Astrocyte of the spinal cord (primary cell): ENCODE measurements around the gene ZMIZ1.

ENCODE experiments used
- DNase-seq: peaks from one replicate; pipeline ENCODE4 v3.0.0; 2011; ENCODE audit warnings: low read depth, low spot score
- H3K4me3 ChIP-seq: 2 replicates; pipeline ENCODE4 v1.5.1; 2011; ENCODE audit warnings: low read depth, mild to moderate bottlenecking, low read length, moderate library complexity
- in situ Hi-C: cut with HindIII; loops from 2 replicates; pipeline ENCODE4 v1.10.0; 2017; ENCODE audit warnings: low sequenced_read_pairs
- TF ChIP-seq, protein P1 (sequence below): IDR thresholded peaks from 2 replicates; pipeline ENCODE4 v1.5.1; 2012; ENCODE audit warnings: low read depth, mild to moderate bottlenecking, low read length, inconsistent platforms

Gene ZMIZ1

DNA sequence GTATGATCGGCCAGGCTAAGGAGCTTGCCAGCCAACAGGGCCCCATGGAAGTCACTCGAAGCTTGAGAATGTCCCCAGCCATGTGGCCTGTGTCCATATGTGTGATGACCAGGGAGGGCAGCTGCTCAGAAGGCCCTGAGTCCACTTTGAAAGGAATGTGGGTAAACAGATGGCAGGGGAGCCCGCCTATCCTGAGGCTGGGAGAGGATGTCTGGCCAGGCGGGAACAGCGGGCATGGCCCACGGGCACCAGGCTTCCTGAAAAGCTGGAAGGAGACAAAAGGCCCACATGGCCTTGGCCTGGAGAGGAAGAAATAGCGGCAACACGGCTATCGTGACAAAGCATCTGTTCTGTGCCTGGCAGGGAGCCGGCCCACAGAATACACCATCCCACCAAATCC is 140.6 kb downstream of the ZMIZ1 start:
- no peak for DNase-seq
- H3K4me3 ChIP-seq, result no peak overlapping the region
- TF ChIP-seq, protein P1, sequence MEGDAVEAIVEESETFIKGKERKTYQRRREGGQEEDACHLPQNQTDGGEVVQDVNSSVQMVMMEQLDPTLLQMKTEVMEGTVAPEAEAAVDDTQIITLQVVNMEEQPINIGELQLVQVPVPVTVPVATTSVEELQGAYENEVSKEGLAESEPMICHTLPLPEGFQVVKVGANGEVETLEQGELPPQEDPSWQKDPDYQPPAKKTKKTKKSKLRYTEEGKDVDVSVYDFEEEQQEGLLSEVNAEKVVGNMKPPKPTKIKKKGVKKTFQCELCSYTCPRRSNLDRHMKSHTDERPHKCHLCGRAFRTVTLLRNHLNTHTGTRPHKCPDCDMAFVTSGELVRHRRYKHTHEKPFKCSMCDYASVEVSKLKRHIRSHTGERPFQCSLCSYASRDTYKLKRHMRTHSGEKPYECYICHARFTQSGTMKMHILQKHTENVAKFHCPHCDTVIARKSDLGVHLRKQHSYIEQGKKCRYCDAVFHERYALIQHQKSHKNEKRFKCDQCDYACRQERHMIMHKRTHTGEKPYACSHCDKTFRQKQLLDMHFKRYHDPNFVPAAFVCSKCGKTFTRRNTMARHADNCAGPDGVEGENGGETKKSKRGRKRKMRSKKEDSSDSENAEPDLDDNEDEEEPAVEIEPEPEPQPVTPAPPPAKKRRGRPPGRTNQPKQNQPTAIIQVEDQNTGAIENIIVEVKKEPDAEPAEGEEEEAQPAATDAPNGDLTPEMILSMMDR, result no peak
- in situ Hi-C loops, result no loop called here

DNA sequence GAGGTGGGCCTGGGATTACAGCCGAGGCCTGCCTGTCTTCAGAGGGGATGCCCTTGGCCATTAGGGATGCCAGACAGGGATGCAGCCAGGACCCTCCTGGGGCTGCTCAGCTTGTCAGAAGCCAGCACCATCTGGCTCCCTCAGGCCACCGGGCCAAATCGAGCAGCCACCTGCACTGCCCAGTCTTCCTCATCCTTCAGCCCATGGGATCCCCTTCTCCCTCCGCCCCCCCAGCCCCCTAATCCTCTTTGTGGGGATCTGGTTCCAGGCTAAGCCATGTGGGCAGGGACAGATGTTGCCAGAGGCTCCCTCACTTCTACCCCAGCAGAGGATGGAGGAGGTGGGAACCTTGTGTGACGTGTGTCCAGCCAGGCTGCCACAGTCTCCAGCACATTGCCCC is 141.1 kb downstream of the ZMIZ1 start:
- no peak overlapping the region for H3K4me3 ChIP-seq
- TF ChIP-seq, protein P1, result no peak

DNA sequence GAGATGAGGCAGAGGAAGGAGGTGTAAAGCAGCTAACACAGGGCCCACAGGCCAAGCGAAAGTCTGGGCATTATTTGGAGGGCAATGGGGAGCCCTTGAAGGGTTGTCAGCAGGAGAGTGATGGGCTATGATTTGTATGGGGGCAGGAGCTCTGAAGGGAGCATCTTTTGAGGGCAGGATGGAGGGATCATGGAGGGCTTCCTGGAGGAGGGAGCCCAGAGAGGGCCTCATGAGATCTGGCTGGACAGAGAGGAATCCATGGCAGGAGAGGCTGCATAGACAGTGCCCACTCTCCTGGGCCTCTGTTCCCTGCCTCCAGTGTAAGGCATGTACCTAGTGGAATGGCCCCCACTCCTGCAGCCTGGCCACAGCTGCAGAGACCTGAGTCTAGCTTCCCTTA is 141.9 kb downstream of the ZMIZ1 start:
- in situ Hi-C loops, result no loop called here
- no peak for DNase-seq
- H3K4me3 ChIP-seq, result no peak overlapping the region
- TF ChIP-seq, protein P1, result no peak

More for the DNA sequence above, 141.1 kb downstream of the ZMIZ1 start:
- no peak for DNase-seq
- in situ Hi-C loops, result no loop called here

DNA sequence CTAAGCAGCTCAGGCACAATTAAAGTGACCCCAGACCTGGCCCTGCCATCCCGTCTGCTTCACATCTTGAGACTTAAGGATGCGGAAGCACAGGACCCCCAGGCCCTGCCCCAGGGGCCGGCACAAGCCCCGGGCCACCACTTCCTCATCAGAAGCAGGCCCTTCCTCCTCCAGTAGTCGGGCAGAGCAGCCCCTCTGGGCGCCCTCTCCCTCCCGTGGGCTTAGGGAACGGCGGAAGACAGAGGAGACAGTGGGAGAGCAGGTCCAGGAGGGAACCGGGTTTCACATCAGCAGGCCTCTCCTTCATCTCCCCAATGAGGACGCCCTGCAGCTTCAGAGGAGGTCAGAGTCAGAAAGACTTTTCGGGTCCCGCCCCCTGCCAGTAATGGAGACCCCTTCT is 142.8 kb downstream of the ZMIZ1 start:
- in situ Hi-C loops, result no loop called here
- DNase-seq, result no peak
- TF ChIP-seq, protein P1, result no peak
- H3K4me3 ChIP-seq, result no peak overlapping the region

DNA sequence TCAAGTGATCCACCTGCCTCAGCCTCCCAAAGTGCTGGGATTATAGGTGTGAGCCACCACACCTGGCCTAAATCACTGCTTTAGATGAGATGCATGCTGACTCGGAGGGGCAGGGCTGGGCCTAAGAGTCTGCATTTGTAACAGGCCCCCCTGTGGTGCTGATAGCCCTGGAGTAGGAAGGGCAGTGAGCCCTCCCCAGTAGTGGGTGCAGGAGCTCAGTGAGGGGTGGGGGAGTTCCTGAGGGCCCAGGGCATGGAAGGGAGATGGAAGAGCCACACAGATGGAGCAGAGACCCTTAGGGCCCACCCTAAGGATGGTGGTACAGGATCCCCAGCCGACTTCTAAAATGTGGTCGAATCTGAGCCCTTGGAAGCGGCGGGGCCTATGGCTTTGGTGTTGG is 146.8 kb downstream of the ZMIZ1 start:
- no peak for DNase-seq
- no peak overlapping the region for H3K4me3 ChIP-seq
- in situ Hi-C loops, result no loop called here
- TF ChIP-seq, protein P1, result no peak

DNA sequence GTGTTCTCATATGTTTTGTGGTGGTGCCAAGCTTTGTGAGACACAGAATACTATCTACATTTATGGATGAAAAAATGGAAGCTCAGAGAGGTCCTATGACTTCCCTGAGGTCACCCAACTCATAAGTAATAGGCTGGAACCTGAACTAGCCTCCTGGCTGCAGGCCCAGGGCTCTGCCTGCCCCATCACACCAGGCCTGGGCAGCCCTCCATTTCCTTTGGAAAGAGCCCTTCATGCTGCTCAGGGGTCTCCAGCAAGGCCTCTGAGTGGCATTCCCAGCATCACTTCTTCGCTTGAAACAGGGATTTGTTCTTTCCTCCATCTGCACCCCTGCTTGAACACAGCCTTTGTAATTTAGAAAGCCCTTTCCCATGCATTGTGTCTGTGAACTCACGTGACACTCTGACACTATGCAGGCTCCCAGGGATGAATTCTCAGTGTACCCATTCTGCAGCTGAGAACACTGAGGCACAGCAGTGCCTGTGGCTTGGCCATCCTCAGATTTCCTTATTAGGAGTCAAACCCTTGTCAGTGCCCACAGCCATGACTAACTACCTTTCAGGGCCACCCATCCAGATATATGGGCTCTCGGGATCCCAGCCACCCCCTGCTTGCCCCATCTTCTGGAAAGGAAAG is 150.7 kb downstream of the ZMIZ1 start:
- DNase-seq, result no peak
- in situ Hi-C loops, result no loop called here
- TF ChIP-seq, protein P1, result no peak
- no peak overlapping the region for H3K4me3 ChIP-seq

DNA sequence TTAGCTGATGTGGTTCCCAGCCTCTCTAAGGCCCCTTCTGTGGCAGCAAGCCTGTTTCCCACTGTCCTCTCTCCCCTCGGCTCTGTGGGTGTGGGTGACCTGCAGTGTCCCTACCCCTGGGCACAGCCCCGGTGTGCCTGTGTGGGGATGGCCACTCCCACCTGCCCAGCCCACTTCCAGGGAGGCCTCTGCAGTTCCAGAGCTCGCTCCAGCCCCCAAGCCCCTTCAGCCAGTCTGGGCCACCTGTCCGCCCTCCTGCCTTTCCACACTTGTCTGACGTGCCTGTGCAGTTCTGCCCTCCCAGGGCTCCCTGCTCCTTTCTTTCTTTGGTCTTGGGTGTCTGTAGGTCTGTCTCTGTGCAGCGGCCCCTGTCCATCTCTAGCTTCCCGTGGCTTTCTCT is 151.5 kb downstream of the ZMIZ1 start:
- no peak for DNase-seq
- TF ChIP-seq, protein P1, result no peak
- in situ Hi-C loops, result no loop called here
- no peak overlapping the region for H3K4me3 ChIP-seq
